ELF-1 (cell line): ENCODE data around the gene HDAC10.

ENCODE experiments used
- DNase-seq: peaks from one replicate; pipeline ENCODE4 v3.0.0-alpha.2; 2016; ENCODE audit warnings: low read depth, low spot score

The HDAC10 gene

GRCh38 chr22:50270666-50271394, 19.8 kb upstream of the HDAC10 start:
- peak; percentile 87 for DNase-seq

DNA sequence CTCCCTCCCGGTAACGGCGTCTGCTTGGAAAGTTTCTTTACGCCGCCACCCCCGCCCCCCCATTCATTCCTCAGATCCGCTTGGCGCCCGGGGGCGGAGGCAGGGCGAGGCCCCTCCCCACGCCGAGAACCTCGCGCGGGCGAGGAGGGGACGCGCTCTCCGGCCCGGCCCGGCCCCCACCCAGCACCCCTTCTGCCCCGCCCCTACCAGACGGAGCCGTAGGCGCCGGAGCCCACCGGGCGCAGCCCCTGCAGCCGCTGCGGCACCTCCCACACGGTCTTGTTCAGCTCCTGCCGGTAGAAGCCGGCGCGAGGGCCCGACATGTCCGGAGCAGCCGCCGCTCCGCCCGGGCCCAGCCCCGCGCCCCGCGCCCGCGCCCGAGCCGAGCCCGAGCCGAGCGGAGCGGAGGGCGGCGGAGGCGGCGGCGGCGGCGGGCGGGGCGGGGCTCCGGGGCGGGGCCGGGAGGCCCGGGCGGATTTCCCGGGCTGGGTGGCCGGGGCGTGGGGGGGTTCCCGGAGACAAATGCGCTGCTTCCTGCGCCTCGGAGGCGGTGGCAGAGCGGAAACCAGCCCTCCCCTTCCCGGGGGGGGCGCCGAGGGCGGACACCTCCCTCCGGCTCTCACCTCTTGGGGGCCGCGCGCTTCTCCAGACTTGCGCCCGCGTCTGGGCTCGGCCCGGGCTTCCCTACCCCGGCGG, 19.1 kb upstream of the HDAC10 start, which contains the start of gene MAPK11:
MAPK11 (minus strand) TSS at position 411 of the 696 bp plus-strand sequence; CDS start at position 323, 88 bp downstream.
- no peak for DNase-seq

DNA sequence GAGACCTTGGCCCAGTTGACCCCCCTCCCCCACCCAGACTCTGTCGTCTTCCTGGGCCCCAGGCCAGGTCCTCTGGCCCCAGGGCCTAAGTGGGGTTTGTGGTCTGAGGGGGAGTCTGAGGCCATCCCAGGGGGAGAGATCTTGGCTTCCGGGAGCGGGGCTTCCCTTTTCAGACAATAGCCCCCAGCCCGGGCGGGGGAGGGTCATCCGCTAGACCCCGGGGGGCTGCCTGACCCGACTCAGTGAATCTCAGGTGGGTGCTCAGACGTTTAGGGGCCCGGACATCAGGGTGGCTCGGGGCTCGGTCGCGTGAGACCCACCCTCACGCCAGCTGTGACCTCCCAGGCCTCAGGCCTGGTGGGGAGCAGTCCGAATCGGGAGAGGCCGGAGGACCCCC, 18.5 kb upstream of the HDAC10 start:
- no peak for DNase-seq

GRCh38 chr22:50268655-50269113, 17.6 kb upstream of the HDAC10 start:
- no peak for DNase-seq

GRCh38 chr22:50267591-50268390, 16.7 kb upstream of the HDAC10 start:
- no peak for DNase-seq

GRCh38 chr22:50266994-50267393, 15.9 kb upstream of the HDAC10 start:
- no peak for DNase-seq

GRCh38 chr22:50264946-50265669, 14.0 kb upstream of the HDAC10 start:
- DNase-seq = no peak

DNA sequence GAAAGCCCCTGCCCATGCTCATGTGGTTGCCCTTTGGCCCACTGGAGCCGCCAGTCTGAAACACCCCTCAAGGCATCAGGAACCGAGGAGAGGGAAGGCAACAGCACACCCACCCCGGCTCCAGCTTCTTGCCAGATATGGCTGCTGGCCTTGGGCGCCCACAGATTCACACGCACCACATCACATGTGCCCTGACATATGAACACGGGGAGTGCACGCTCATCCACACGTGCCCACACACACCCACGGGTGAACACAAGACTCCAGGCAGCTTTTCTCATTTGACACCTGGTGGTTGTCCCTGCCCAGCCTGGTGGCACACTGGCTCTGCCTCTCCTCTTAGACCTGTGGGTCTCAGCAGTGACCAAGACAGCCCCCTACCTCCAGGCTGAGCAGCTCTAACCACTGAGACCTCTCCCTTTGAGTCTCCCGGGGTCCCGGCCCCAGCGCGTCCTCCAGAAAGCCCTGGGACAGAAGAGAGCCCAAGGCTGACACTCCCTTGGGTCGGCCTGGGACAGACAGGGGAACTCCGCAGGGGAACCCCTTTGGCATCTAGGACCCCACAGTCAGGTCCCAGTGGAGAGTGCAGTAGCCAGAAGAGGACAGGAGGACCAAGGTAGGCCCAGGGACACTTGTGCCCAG, 13.2 kb upstream of the HDAC10 start:
- no peak for DNase-seq

- DNase-seq = no peak
Observed at GRCh38 chr22:50262973-50263617, 12.0 kb upstream of the HDAC10 start.

GRCh38 chr22:50262460-50262911, 11.4 kb upstream of the HDAC10 start:
- DNase-seq = no peak

DNA sequence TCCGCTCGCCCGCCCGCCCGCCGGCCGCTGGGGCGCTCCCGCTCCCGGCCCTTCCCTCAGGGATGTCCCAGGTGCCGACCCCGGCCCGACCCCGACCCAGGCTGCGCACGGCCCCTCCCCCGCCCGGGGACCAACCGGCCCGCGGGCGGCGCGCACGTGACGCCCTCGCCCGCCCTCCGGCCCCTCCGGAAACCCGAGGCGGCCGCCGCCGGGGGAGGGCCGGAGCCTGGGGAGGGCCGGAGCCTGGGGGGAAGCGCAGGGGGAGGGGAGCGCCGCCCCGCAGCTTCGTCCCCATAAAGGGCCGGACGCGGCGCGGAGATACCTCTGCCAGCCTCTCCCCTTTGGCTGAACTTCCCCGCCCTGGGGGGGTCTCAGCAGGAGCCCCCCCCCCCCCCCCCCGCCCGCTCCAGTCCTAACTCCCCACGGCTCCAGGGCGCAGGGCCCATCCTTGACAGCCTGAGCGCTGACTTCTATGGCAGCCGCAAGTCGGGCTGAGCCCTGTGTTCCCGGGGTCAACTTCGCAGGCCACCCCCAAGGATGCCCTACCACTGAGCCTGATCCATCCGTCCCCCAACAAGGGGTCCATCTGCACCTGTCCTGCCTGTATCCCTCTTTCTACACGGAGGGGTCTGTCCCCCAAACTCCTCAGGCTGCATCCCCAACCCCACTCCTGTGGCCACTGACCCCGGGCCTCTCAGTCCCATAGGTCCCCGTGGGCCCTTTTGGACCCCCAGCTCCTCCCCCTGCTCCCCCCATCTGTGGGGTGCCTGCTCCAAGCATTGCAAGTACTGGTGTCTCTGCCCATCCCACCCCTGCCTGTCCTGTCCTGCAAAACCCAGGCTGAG, 10.8 kb upstream of the HDAC10 start, which contains the start of gene MAPK12:
MAPK12 (minus strand) TSS at position 69 of the 845 bp plus-strand sequence. CDS start 174 bp downstream, outside the sequence.
- DNase-seq = no peak

GRCh38 chr22:50260801-50261614, 9.9 kb upstream of the HDAC10 start:
- no peak for DNase-seq

DNA sequence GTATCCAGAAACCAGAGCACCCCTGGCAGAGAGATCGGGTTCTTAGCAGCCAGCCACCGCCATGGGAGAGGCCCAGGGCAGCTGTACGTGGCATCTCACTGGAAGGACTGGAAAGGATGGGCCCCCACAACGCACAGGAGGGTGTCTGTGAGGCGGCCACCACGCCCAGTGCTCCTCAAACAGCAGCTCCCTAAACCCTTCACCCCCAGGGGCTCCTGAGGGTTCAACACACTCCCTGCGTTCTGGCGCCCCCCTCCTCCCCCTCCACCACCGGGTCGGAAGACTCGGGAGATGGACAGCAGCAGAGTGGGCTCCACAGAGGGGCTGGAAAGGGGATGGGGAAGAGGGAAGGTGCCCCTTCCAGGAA, 9.4 kb upstream of the HDAC10 start:
- DNase-seq = no peak

DNA sequence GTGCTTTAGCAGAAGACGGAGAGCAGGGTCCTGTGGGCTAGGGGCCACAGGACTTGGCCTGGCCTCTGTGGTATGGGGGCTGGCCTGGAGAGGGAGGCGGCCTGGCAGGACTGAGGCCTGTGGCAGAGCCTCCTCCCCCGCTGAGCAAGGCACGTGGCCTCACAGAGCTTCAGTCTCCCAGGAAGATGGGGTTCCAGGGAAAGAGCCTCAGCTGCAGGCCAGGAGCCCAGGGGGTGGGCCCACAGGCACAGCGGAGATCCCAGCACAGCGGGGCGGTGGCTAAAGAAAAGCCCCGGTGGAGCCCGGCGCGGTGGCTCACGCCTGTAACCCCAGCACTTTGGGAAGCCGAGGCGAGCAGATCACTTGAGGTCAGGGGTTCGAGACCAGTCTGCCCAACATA, 8.2 kb upstream of the HDAC10 start:
- DNase-seq = no peak

DNA sequence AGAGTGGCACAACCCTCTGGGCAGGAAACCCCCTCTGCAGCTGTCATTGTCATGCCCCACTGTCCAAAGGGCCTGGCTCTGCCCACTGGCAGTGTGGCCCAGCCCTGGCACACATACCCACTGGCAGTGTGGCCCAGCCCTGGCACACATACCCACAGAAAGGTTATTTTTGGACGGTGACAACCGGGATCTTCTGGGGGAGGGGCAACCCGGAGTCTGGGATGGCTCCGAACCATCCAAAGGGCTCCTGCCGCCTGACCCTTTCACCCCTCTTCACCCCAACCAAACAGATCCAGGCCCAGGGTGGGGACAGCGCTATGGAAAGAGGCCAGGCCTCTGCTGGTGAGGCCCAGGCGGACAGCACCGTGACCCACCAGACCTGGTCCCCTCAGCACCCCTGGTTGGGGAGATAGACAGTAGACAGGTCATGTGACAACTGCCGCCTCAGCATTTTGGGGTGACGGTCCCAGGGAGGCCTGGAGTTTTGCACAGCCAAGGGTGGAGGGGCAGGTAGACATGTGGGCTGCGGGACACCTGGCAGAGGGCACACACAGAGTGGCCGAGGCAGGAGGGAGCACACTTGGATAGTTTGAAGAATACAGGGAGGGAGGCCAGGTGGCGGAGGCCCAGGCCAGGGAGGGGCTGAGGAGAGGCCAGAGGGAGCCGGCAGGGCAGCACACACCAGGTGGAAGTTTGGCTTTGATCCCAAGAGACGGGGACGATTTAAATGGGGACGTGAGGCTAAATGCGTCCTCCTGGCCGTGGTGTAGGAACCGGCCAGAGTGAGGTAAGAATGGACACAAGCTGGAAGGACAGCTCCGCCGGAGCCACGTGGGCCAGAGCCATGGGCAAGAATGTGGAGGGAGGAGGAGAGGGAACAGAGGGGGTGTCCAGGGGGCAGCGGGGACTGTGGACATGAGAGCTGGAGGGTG, 7.6 kb upstream of the HDAC10 start:
- no peak for DNase-seq

DNA sequence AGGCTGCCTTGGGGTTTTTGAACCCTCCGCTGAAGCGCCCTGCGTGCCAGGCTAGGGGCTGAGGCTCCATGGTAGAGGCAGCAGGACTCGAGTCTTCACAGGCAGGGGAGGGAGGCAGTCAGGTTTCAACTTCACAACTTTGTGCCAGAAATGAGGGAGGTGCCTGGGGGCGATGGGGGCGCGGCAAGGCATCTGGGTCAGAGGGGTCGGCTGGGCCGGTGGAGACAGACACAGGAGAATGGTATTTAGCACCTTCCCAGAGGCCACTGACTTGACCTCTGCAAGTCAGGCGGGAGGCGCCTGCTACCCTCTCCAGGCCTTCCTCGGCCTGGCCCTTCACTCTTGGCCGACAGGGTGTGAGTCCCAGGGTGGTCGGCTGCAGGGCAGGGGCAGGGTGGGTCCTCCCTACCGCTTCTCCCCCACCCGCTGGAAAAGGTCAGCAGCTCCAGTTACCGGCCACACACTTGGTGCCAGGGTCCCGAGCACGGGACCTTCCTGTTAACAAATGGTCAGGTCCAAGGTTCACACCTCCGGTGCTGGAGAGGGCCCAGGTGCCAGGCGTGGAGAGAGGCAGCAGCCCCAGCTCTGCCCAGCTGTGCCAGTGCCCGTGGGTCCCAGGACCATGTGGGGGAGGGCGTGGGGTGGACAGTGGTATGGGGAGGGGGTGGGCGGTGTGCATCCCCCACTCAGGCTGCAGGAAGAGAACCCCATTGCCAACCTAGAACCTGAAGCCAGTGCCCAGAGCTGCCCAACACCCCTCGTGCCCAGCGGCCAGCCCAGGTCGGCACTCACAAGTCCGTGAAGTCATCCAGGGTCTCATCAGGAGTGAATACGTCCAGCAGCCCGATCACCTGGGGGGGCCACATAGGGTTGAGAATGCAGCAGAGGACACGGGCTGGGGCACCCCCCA, 6.6 kb upstream of the HDAC10 start:
- peak; percentile 71 for DNase-seq
